Measurements from ENCODE around the gene SLC30A3.
"Not testable (repeated sequence)": the region's sequence is repeated elsewhere in the genome, so short reads cannot be mapped to it uniquely, and the experiment has no call there.

The SLC30A3 gene

GRCh38 chr2:27275211-27276150 lies 12.6 kb upstream of the SLC30A3 start, which contains the start of gene DNAJC5G:
TSS of gene DNAJC5G (plus strand) at chr2:27275433. CDS start at chr2:27276729, 1,296 bp downstream.
- no peak for DNase-seq (ENCODE audit: low spot score)
- H3K27ac ChIP-seq = no peak within 1 kb of the TSS
- no peak within 1 kb of the TSS for H3K4me3 ChIP-seq
- TF ChIP-seq CTCF (IDR thresholded peaks at IDR 0.05) = no peak

DNA sequence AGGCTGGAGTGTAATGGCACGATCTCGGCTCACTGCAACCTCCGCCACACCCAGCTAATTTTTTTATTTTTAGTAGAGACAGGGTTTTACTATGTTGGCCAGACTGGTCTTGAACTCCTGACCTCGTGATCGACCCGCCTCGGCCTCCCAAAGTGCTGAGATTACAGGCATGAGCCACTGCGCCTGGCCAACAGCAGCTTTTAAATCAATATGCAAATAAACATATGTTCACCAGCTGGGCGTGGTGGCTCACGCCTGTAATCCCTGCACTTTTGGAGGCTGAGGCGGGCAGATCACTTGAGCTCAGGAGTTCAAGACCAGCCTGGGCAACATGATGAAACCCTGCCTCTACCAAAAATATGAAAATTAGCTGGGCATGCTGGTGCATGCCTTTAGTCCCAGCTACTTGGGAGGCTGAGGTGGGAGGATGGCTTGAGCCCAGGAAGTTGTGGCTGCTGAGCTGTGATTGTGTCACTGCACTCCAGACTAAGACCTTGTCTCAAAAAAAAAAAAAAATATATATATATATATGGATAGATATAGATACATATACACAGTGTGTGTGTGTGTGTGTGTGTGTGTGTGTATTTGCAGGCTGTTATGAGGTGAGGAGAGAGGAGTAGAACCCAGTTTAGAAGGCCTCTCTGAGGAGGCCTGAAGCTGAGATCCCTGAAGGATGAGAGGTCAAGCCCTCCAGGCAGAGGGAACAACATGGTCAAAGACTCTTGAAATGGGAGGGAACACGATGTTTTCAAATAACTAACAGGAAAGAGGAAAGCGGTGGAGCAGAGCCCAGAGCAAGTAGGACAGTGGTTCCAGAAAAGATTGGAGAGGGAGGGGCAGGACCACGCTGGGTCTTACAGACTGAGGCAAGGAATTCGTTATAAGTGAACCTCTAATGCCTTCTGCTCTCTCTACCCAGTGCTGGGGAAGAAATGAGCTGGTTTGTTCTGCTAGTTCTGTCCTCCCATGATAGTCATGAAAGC lies 10.0 kb upstream of the SLC30A3 start:
- not testable (repeated sequence) for DNase-seq (ENCODE audit: low spot score); H3K4me3 ChIP-seq; H3K27ac ChIP-seq

DNA sequence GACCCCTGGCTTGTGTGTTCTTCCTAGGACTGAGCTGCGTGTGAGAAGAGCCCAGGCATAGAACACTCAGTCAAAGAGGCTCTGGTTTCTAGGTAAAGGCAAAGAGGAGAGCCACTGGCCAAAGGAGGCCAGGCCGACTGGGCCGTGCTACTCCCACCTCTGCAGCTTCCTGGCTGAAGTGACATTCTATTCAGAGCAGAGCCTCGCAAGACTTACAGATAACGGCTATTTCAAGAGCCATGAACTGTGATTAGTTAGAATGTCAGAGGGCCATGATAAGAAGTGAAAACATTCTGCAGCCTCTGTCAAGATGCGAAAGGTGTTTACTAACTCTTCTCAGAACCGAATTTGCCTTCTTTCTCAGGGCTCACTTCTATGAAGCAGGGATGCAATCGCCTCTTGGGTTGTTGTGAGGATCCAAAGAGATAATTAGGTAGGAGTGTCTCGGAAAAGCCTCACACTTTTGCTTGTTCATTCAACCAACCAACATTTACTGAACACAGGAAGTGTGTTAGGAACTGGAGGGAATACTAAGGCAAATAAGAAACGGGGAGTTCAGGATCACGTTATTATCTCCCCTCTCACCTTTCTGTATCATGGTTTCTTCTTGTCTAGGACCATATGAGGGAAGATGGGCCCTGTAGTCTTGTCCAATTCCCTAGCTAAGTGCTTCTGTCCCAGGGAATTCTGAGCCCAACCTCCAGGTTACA lies 8.9 kb upstream of the SLC30A3 start:
- H3K27ac ChIP-seq = no peak overlapping the region
- no peak for TF ChIP-seq CTCF (IDR thresholded peaks at IDR 0.05)
- H3K4me3 ChIP-seq = no peak overlapping the region
- DNase-seq (ENCODE audit: low spot score) = no peak

GRCh38 chr2:27270670-27271069 lies 7.8 kb upstream of the SLC30A3 start:
- Histone ChIP-seq H3K27ac (no peak overlapping the region), H3K4me3 (no peak overlapping the region)
- DNase-seq (ENCODE audit: low spot score) = no peak
- TF ChIP-seq CTCF (IDR thresholded peaks at IDR 0.05) = no peak

- DNase-seq (ENCODE audit: low spot score) = no peak
- TF ChIP-seq CTCF (IDR thresholded peaks at IDR 0.05) = no peak
- H3K27ac ChIP-seq = no peak overlapping the region
- H3K4me3 ChIP-seq = no peak overlapping the region
Measured at GRCh38 chr2:27270131-27270530, 7.3 kb upstream of the SLC30A3 start.

DNA sequence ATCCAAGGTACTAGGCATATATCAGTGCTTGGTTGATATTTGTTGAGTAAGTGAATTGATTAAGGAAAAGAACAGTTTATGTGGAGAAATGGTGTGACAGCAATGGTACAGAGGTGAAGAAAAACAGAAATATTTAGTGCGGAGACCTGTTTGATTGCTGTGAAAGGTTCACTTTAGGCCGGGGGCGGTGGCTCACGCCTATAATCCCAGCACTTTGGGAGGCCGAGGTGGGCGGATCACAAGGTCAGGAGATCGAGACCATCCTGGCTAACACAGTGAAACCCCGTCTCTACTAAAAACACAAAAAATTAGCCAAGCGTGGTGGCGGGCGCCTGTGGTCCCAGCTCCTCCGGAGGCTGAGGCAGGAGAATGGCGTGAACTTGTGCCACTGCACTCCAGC lies 5.4 kb upstream of the SLC30A3 start:
- not testable (repeated sequence) for H3K27ac ChIP-seq; H3K4me3 ChIP-seq; DNase-seq (ENCODE audit: low spot score)

DNA sequence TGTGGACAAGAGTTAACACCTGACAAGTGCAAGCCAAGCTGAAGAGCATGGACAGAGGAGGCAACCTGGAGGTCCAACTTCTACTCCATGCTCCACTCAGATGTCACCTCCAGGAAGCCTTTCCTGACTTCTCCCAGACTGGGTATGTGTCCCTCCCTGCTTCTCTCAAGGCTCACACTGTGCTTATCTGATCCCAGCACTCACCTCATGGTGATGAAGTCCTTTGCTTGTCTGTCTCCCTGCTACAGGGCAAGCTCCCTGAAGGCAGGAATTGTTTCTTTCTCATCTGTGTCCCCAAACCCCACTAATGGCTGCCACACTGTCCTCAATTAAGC lies 2.7 kb upstream of the SLC30A3 start:
- Histone ChIP-seq H3K4me3 (no peak overlapping the region), H3K27ac (no peak overlapping the region)
- TF ChIP-seq CTCF (IDR thresholded peaks at IDR 0.05) = no peak
- DNase-seq (ENCODE audit: low spot score) = no peak

Data from coronary artery (tissue), 2 donors.